Activated T-cell treated with anti-CD3 and anti-CD28 coated beads for 24 hours (primary cell): ENCODE measurements around the gene SPINK1.
"Not testable (repeated sequence)": the region's sequence is repeated elsewhere in the genome, so short reads cannot be mapped to it uniquely, and the experiment has no call there.

Experiments
- DNase-seq: peaks from one replicate; pipeline ENCODE4 v3.0.0-alpha.2; 2020; ENCODE audit warnings: low read depth

The SPINK1 gene

DNA sequence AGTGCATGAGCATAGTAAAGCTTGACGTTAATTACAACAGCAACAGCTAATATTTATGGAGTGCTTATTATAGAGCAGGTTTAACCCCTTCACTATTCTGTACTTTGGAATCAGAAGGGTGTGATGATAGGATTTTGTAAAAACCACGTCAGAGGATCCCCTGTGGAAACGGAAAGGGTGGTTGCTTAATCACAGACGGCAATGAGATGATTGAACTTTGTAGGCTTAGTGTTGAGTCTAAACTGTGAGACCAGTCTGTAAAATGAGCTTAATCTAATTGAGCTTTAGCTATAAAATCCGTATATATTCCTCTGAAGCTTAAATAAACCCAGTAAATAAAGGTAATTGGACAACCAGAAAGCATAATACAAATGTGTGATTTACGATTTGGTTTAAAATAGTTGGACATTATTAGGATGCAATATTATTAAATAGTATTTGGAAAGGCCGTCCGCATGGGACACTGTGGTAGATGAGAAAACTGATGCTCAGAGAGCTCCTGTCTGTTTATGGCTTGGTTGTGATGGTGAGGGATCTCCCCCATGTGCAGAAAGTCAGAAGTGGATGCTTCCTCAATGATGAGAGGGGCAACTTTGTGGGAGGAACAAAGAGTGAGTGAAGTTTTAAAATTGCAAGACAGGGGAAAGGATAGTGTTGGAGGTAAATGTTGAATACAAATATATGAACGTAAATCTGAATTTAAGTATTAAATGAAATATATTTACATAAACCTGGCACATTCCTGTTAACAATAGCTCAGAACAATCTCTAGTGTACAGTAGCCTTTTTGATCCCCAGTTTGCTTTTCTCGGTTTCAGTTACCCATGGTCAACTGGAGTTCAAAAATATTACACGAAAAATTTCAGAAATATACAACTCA, 23.7 kb upstream of the SPINK1 start:
- no peak for DNase-seq

DNA sequence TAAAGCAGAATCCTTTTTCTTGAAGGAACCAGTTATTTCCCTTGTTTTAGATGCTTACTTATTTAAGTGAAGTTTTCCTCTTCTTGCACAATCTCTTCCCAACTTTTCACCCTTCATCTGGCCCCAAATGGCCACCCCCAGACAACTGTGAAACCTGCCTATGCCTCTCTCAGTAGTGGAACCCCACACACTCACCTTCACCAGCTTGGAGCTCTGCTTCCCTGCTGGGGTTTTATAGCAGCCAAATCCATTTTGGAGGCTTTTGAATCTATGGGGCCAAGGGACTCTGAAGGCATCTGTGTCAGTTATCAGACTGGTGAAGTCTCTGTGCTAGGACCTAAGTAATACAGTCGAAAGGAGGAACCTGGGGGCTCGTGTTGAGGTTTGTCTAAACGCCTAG, 22.9 kb upstream of the SPINK1 start:
- DNase-seq, result no peak

DNA sequence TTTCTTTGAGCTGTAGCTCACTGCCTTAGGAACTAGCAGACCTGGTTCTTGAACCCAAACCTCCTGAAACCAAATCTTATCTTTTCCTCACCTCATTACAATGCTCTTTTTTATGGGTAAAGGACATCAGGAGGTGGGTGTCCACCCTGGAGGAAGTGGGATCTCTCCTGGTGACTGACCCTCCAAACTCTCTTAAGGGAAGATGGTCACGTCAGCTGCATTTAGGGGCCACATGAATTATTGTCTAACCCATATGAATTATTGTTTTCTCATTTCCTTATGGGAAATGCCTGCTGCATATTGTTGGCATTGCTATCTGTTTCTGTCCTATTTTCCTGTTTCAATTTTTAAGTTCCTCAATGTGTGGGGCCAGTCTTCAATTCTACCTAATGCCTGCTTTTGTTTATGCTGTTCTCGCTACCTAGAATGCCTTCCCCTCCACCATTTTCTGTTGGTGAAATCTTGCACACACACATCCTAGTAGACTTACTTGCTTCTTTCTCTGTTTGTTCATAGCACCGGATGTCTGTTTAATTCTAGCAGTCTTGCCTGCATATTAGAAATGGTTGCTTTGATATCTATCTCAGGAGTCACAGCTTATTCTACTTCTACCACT, 22.0 kb upstream of the SPINK1 start:
- no peak for DNase-seq

- DNase-seq, result no peak
These were observed 20.9 kb upstream of the SPINK1 start for GRCh38 chr5:147852365-147852764.

GRCh38 chr5:147851578-147851977, 20.1 kb upstream of the SPINK1 start:
- DNase-seq, result no peak

DNA sequence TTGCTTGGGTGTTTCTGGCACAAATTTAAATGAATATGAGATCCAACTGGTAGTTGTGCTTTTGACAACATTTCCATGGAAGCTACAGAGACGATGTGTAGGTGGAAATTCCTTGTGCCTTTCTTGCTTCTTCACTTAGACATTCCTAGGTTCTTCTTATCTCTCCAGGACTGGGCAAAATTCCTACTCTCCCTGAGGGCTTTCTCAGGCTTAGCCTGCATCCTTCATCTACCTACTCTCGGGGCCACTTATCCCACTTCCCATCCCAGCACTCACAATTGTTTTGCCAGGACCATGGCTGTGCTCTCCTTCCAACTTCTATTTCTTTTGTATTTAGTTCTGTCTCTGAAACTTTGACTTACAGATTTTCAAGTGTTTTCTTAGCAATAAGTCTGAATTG, 17.8 kb upstream of the SPINK1 start:
- no peak for DNase-seq

GRCh38 chr5:147845618-147846017, 14.1 kb upstream of the SPINK1 start:
- DNase-seq, result no peak

GRCh38 chr5:147844846-147845245, 13.4 kb upstream of the SPINK1 start:
- DNase-seq, result no peak

- no peak for DNase-seq
These were observed 11.4 kb upstream of the SPINK1 start for GRCh38 chr5:147842869-147843268.

GRCh38 chr5:147836439-147836838, 5.0 kb upstream of the SPINK1 start:
- no peak for DNase-seq

DNA sequence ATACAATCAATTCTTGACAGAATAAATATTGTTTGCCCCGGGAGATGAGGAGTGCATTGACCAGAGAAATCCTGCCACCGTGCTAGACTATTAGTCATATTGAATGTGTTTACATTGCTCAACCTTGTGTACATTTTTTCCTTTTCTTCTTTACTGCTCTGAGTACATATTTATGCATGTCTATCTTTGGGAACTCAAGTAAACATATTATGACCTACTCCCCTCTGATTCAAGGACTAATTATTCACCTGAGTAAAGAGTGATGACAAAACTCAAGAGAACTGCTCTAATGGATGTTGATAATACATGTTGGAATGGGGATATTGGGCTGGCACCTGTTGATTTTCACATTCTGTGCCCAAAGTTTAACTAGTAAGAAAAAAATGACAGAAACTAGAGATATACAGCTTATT, 3.9 kb upstream of the SPINK1 start:
- no peak for DNase-seq

GRCh38 chr5:147832541-147832940, 1.1 kb upstream of the SPINK1 start:
- DNase-seq, result no peak

GRCh38 chr5:147830035-147830434, 1.4 kb downstream of the SPINK1 start:
- DNase-seq, result no peak

GRCh38 chr5:147827017-147827416, 4.5 kb downstream of the SPINK1 start:
- DNase-seq, result not testable (repeated sequence)

- no peak for DNase-seq
These were observed 5.1 kb downstream of the SPINK1 start for GRCh38 chr5:147826361-147826760.

- DNase-seq, result peak; percentile 10
These were observed 8.6 kb downstream of the SPINK1 start for GRCh38 chr5:147822686-147823491.

- not testable (repeated sequence) for DNase-seq
These were observed 9.2 kb downstream of the SPINK1 start for GRCh38 chr5:147822222-147822621.

GRCh38 chr5:147821766-147822165, 9.7 kb downstream of the SPINK1 start:
- no peak for DNase-seq

DNA sequence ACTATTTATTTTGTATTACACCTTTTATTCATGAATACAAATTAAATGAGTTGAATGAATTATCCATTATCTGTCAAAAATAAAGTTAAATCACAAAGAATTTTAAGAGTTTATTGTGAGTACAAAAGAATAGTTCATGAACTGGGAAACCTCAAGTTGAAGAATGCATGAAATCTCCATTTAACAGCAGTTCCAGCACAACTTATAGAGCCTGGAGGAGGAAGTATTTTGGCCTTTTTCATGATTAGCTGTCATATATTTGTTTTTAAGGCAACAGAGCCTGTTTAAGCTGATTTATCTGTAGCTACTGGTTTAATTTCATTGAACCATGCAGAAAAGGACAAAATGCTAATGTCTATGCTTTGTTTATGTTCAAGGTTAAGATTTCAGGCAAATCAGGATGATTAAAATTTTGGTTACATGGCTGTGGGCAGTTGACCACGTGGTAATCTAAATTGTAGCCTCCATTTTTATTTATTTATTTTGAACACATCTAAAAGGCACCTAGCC, 12.2 kb downstream of the SPINK1 start:
- DNase-seq, result no peak

DNA sequence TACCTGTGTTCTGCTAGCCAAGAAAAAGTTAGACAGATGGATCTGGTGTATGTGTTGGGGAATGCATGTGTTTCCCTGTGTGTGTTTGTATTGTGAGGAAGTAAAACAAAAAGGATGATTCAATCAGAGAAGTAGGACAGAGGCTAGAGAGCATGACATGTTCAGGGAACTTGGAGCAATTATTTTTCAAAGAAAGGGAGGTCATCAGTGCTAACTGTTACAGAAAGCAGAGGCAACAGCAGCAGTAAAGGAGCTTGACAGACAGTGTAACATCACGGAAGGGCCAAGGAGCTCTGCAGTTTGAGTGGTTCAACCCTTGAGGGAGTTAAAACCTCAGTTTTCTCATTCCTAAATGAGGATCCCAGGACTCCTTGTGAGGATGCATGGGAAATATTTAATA, 13.2 kb downstream of the SPINK1 start:
- no peak for DNase-seq

DNA sequence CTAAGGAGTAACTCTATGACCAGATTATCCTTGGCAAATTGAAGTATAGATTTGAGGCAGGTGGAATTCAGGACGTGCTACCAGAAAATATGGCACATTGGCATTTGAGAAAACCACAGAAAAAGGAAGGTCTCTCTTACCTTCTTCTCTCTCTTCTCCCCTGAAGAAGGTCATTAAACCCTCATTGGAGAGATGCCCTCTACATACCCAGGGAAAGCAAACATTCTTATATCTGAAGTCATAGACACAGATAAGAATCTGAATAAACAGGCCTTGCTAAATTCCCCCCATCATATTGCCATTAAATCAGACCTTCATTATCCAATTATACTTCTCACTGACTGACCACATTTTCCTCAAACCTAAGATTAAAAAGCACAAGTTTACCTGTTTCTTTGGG, 17.8 kb downstream of the SPINK1 start:
- no peak for DNase-seq

DNA sequence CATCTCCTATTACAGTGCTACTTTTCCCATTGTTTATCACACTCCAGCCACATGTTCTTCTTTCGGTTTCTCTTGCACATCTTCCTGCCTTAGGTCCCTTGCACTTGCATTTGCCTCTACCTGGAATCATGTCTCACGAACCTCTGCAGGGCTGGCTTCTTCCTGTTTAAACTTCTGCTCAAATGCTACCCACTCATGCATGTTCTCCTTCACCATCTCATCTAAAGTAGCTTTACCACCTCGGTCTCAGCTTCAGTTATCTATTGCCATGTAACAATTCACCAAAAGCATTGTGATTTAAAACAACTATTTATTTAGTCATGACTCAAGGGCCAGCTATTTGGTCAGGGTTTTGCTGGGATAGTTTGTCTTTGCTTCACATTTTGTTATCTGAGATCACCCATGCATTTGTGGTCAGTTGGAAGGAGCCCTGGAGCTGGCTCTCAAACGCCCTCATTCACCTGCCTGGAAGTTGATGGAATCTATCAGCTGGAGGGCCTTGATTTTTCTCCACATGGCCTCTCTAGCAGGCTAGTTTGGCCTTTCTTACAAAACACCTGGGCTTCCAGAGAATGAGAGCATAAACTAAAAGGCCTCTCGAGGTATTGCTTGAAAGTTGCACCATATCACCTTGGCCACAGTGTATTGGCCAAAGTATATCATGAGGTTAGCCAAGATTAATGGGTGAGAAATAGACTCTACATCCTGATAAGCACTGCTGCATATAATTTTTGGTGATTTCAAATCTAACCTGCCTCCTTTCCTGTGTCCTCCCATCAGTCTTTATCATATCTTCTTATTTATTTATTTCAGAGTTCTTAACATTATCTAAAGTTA, 21.4 kb downstream of the SPINK1 start:
- DNase-seq, result no peak
